ENCODE results near the gene C1QTNF12.

The C1QTNF12 gene

DNA sequence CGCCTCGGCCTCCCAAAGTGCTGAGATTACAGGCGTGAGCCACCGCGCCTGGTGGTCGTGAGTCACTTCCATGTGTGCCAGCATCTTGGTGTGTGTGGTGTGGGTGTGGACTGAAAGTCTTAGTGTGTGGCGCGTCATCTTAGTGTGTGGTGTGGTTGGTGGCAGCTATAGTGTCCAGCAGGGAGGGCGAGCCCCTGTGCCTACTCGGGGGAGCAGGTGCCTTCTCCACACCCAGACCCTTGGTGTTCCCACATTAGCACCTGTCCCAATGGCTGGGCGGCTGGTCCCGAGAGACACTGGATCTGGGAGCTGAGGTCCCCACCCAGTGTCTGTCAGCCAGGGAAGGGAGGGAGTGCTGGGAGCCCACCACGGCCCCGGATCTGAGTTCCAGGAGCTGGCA is 36.5 kb upstream of the C1QTNF12 start:
- H3K9me3 Mint-ChIP-seq, result no peaks in the 10 kb centered on the region
- peaks cover 6% of the 10 kb centered on the region for H3K27me3 Mint-ChIP-seq (ENCODE audit: low read depth)
- H3K27ac Mint-ChIP-seq, result no peak overlapping the region
- no peak overlapping the region for H3K4me3 Mint-ChIP-seq
- H3K36me3 Mint-ChIP-seq (ENCODE audit: low read depth), result no peaks in the 10 kb centered on the region
- TF ChIP-seq CTCF (IDR thresholded peaks at IDR 0.05; ENCODE audit: unreplicated experiment in 3 of 3), result no peak
- H3K4me1 Mint-ChIP-seq, result peaks cover 4% of the 10 kb centered on the region

DNA sequence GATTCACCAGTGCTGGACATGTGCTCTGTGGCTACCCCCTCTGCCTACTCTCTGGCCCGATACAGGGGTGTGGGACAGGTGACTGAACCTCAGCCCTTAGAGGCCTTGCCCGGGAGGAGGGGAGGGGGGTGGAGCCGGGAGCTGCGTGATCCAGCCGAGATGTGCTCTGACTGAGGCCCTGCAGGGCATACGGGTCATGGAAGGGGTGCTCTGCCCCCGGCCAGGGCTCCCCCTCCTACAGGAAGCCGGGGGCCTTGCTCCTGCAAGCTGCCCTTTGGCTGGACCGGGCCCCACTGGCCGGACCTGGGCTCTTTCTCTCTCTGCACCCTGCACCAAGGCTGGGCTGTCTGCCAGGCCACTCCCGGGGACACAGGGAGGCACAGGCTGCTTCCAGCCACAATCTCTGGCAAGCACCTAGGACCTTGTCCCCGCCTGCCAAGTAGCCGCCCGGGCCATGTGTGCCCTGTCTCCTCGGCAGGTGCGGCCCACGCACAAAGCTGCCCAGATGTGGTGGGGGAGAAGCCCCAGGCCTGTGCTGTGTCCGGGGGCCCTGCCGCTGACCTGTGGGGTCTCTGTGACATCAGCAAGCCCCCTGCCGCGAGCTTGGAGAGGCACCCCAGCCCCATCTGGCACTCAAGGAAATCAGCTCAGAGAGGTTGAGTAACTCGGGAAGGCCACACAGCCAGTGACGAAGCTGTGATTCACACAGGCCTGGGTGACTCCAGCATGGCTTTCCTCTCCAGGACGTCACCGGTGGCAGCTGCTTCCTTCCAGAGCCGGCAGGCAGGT is 35.2 kb upstream of the C1QTNF12 start:
- Mint-ChIP-seq H3K4me3 (no peak overlapping the region), H3K4me1 (peaks cover 4% of the 10 kb centered on the region), H3K27ac (no peak overlapping the region), H3K27me3 (ENCODE audit: low read depth) (peaks cover 6% of the 10 kb centered on the region), H3K36me3 (ENCODE audit: low read depth) (no peaks in the 10 kb centered on the region), H3K9me3 (no peaks in the 10 kb centered on the region)
- no peak for TF ChIP-seq CTCF (IDR thresholded peaks at IDR 0.05; ENCODE audit: unreplicated experiment in 3 of 3)

- Mint-ChIP-seq H3K4me1 (peaks cover 4% of the 10 kb centered on the region), H3K4me3 (no peak overlapping the region), H3K36me3 (ENCODE audit: low read depth) (no peaks in the 10 kb centered on the region), H3K27me3 (ENCODE audit: low read depth) (peaks cover 6% of the 10 kb centered on the region), H3K9me3 (no peaks in the 10 kb centered on the region), H3K27ac (no peak overlapping the region)
- no peak for TF ChIP-seq CTCF (IDR thresholded peaks at IDR 0.05; ENCODE audit: unreplicated experiment in 3 of 3)
These were observed 34.4 kb upstream of the C1QTNF12 start for GRCh38 chr1:1280782-1281481.

DNA sequence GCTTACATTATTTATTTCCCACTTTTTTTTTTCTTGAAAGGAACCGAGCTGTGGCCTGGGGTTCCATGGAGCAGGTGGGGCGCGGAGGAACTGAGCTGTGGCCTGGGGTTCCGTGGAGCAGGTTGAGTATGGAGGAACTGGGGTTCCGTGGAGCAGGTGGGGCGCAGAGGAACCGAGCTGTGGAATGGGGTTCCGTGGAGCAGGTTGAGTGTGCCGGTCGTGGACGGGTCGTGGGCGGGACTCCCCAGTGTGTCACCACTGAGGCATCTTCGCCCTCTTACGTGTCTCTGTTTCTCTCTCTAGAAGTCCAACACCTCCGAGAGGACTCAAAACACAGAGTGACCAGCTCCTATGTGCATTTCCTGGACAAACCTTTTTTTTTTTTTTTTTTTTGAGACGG is 32.5 kb upstream of the C1QTNF12 start:
- no peak for TF ChIP-seq CTCF (IDR thresholded peaks at IDR 0.05; ENCODE audit: unreplicated experiment in 3 of 3)
- Mint-ChIP-seq H3K27ac (no peak overlapping the region), H3K9me3 (no peaks in the 10 kb centered on the region), H3K4me3 (no peak overlapping the region), H3K36me3 (ENCODE audit: low read depth) (no peaks in the 10 kb centered on the region), H3K27me3 (ENCODE audit: low read depth) (peaks cover 6% of the 10 kb centered on the region), H3K4me1 (peaks cover 4% of the 10 kb centered on the region)

DNA sequence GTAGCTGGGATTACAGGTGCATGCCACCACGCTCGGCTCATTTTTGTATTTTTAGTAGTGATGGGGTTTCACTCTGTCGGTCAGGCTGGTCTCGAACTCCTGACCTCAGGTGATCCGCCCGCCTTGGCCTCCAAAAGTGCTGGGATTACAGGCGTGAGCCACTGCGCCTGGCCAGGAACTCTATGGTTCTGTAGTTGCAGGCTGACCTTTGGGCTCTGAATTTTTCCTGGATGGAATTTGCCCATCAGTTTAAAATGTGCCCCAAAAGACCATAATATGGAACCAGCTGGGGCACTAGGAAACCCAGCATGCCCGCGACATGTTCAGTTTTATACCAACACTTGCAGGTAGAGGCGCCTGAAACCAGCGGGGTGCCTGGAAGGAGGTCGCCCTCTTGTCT is 32.1 kb upstream of the C1QTNF12 start:
- H3K9me3 Mint-ChIP-seq, result no peaks in the 10 kb centered on the region
- H3K27me3 Mint-ChIP-seq (ENCODE audit: low read depth), result peaks cover 6% of the 10 kb centered on the region
- no peaks in the 10 kb centered on the region for H3K36me3 Mint-ChIP-seq (ENCODE audit: low read depth)
- TF ChIP-seq CTCF (IDR thresholded peaks at IDR 0.05; ENCODE audit: unreplicated experiment in 3 of 3), result no peak
- peaks cover 4% of the 10 kb centered on the region for H3K4me1 Mint-ChIP-seq
- H3K4me3 Mint-ChIP-seq, result no peak overlapping the region
- no peak overlapping the region for H3K27ac Mint-ChIP-seq

Measured in nephron (organoid).